Neutrophil (primary cell): Measurements from ENCODE around the gene TMEM132C.

Source experiments
- H3K27ac ChIP-seq: fragments of 200-600 bp; sonication (generic); 2 replicates; pipeline ENCODE4 v1.5.1; 2016; ENCODE audit warnings: mild to moderate bottlenecking, moderate library complexity
- H3K27me3 ChIP-seq: fragments of 200-600 bp; sonication (generic); 2 replicates; pipeline ENCODE4 v1.6.0; 2016; ENCODE audit warnings: mild to moderate bottlenecking
- H3K36me3 ChIP-seq: fragments of 200-600 bp; sonication (generic); 2 replicates; pipeline ENCODE4 v1.5.1; 2017
- H3K4me1 ChIP-seq, 2 experiments: fragments of 200-600 bp in 1 of 2; sonication (generic) in 1 of 2; 1 replicate in 1 of 2; 2 replicates in 1 of 2; pipeline versions ENCODE4 v1.5.1 to v1.6.1; 2013 to 2016; ENCODE audit warnings: low read depth in 1 of 2, low read length in 1 of 2, mild to moderate bottlenecking in 1 of 2, moderate library complexity in 1 of 2; ENCODE audit not compliant: control insufficient read depth in 1 of 2, insufficient read depth in 1 of 2
- H3K4me3 ChIP-seq, 2 experiments: fragments of 200-600 bp in 1 of 2; sonication (generic) in 1 of 2; 1 replicate in 1 of 2; 2 replicates in 1 of 2; pipeline ENCODE4 v1.5.1; 2013 to 2016; ENCODE audit warnings: low read depth in 1 of 2, low read length in 1 of 2, mild to moderate bottlenecking in 1 of 2, moderate library complexity in 1 of 2
- H3K9me3 ChIP-seq: fragments of 200-600 bp; sonication (generic); 2 replicates; pipeline ENCODE4 v1.5.1; 2016
- CTCF ChIP-seq: fragments of 200-600 bp; sonication (generic); IDR thresholded peaks from 2 replicates; pipeline ENCODE4 v1.5.1; 2016; ENCODE audit warnings: antibody characterized with exemption

Gene TMEM132C

GRCh38 chr12:128519426-128519825 lies 252.5 kb downstream of the TMEM132C start:
- no peak for TF ChIP-seq CTCF
- Histone ChIP-seq H3K4me1 (no peaks in the 10 kb centered on the region), H3K27ac (no peak overlapping the region), H3K4me3 (no peak overlapping the region), H3K36me3 (no peaks in the 10 kb centered on the region), H3K27me3 (no peaks in the 10 kb centered on the region), H3K9me3 (no peaks in the 10 kb centered on the region)

GRCh38 chr12:128521981-128522380 lies 255.0 kb downstream of the TMEM132C start:
- Histone ChIP-seq H3K4me1 (no peaks in the 10 kb centered on the region), H3K27ac (no peak overlapping the region), H3K4me3 (no peak overlapping the region), H3K36me3 (no peaks in the 10 kb centered on the region), H3K27me3 (no peaks in the 10 kb centered on the region), H3K9me3 (no peaks in the 10 kb centered on the region)
- TF ChIP-seq CTCF = no peak

GRCh38 chr12:128524439-128524838 lies 257.5 kb downstream of the TMEM132C start:
- H3K27me3 ChIP-seq = no peaks in the 10 kb centered on the region
- no peaks in the 10 kb centered on the region for H3K4me1 ChIP-seq
- TF ChIP-seq CTCF = no peak
- no peak overlapping the region for H3K27ac ChIP-seq
- no peak overlapping the region for H3K4me3 ChIP-seq
- H3K9me3 ChIP-seq = no peaks in the 10 kb centered on the region
- no peaks in the 10 kb centered on the region for H3K36me3 ChIP-seq

GRCh38 chr12:128531170-128531569 lies 264.2 kb downstream of the TMEM132C start:
- TF ChIP-seq CTCF = no peak
- H3K36me3 ChIP-seq = no peaks in the 10 kb centered on the region
- no peaks in the 10 kb centered on the region for H3K27me3 ChIP-seq
- no peak overlapping the region for H3K4me3 ChIP-seq
- no peak overlapping the region for H3K27ac ChIP-seq
- no peaks in the 10 kb centered on the region for H3K4me1 ChIP-seq
- H3K9me3 ChIP-seq = no peaks in the 10 kb centered on the region

GRCh38 chr12:128534906-128535305 lies 267.9 kb downstream of the TMEM132C start:
- Histone ChIP-seq H3K9me3 (no peaks in the 10 kb centered on the region), H3K4me1 (no peaks in the 10 kb centered on the region), H3K4me3 (no peak overlapping the region), H3K27me3 (no peaks in the 10 kb centered on the region), H3K36me3 (no peaks in the 10 kb centered on the region), H3K27ac (no peak overlapping the region)
- TF ChIP-seq CTCF = no peak

GRCh38 chr12:128536810-128537209 lies 269.8 kb downstream of the TMEM132C start:
- H3K4me3 ChIP-seq = no peak overlapping the region
- no peaks in the 10 kb centered on the region for H3K27me3 ChIP-seq
- H3K27ac ChIP-seq = no peak overlapping the region
- H3K4me1 ChIP-seq = no peaks in the 10 kb centered on the region
- no peaks in the 10 kb centered on the region for H3K36me3 ChIP-seq
- TF ChIP-seq CTCF = no peak
- H3K9me3 ChIP-seq = no peaks in the 10 kb centered on the region
